GM12878 (cell line): ENCODE measurements around the gene PHC2. TPM values are rescaled to one million over a fixed set of nuclear protein-coding genes. Genes with fewer than 3 reads are reported as not detected.

Source experiments
- ATAC-seq: fragments of 200-7000 bp; cut with Tn5 transposase; 3 replicates; pipeline ENCODE4 v1.9.1; 2020; ENCODE audit warnings: mild to moderate bottlenecking, moderate library complexity
- BruUV-seq: library from RNA; stranded (reverse); fragments of 400-500 nt; replicated peaks from 2 replicates; lab custom pipeline; 2021; lab: Mats Ljungman, UMichigan
- CTCF ChIA-PET: fragments of 300-600 bp; sonication (Branson Sonifier 250); formaldehyde crosslinking; extraction: SDS; loops from one replicate; lab custom pipeline; 2021; ENCODE audit warnings: inconsistent platforms; lab: Yijun Ruan, JAX
- POLR2A ChIA-PET: fragments of 350-600 bp; formaldehyde crosslinking; extraction: SDS; loops from one replicate; lab custom pipeline; 2021; ENCODE audit warnings: inconsistent platforms; lab: Charles Lee
- RAD21 ChIA-PET: fragments of 300-600 bp; sonication (Branson Sonifier 250); formaldehyde crosslinking; loops from one replicate; lab custom pipeline; 2023; ENCODE audit warnings: antibody characterized with exemption; ENCODE audit not compliant: unreplicated experiment; lab: Charles Lee
- SMC1A ChIA-PET: fragments of 300-600 bp; sonication (Branson Sonifier 250); formaldehyde crosslinking; loops from one replicate; lab custom pipeline; 2023; ENCODE audit not compliant: unreplicated experiment, uncharacterized antibody; lab: Charles Lee
- DNase-seq: peaks from one replicate; pipeline ENCODE4 v3.0.0-alpha.2; 2011; ENCODE audit warnings: low read depth, low spot score
- FAIRE-seq: peaks from 3 replicates; lab custom pipeline; 2011; peaks lifted over from hg19 to GRCh38; lab: Jason Lieb, UNC
- H2AFZ ChIP-seq: 2 replicates; pipeline ENCODE4 v1.6.0; 2011; ENCODE audit warnings: low read depth, low read length, control low read depth; ENCODE audit not compliant: control insufficient read depth
- H3K27ac ChIP-seq: 2 replicates; pipeline ENCODE4 v1.5.1; 2011; ENCODE audit warnings: control low read depth; ENCODE audit not compliant: control insufficient read depth, insufficient read depth
- H3K27me3 ChIP-seq, 2 experiments: replicated peaks in 1 of 2; 2 replicates each; pipeline versions ENCODE4 v1.6.0 to v1.6.1; 2011; ENCODE audit warnings: low read length in 1 of 2; ENCODE audit not compliant: control insufficient read depth in 2 of 2, insufficient read depth in 2 of 2
- H3K36me3 ChIP-seq, 2 experiments: 2 replicates each; pipeline ENCODE4 v1.5.1; 2011; ENCODE audit warnings: low read length in 1 of 2; ENCODE audit not compliant: control insufficient read depth in 2 of 2, insufficient read depth in 2 of 2
- H3K4me1 ChIP-seq: 2 replicates; pipeline ENCODE4 v1.6.1; 2011; ENCODE audit warnings: mild to moderate bottlenecking, low read length, moderate library complexity, mixed read lengths; ENCODE audit not compliant: control insufficient read depth, insufficient read depth
- H3K4me2 ChIP-seq: 2 replicates; pipeline ENCODE4 v1.6.0; 2011; ENCODE audit warnings: control low read depth; ENCODE audit not compliant: control insufficient read depth, insufficient read depth
- H3K4me3 ChIP-seq: fragments of 200-600 bp; sonication (generic); 2 replicates; pipeline ENCODE4 v1.5.1; 2016
- H3K79me2 ChIP-seq: 2 replicates; pipeline ENCODE4 v1.6.0; 2011; ENCODE audit warnings: low read length; ENCODE audit not compliant: control insufficient read depth, insufficient read depth
- H3K9ac ChIP-seq: 2 replicates; pipeline ENCODE4 v1.8.0; 2011; ENCODE audit warnings: low read length, control low read depth, mixed read lengths; ENCODE audit not compliant: control insufficient read depth, insufficient read depth
- H3K9me3 ChIP-seq: replicated peaks from 3 replicates; pipeline ENCODE4 v1.5.1; 2011; ENCODE audit warnings: mild to moderate bottlenecking, low read length; ENCODE audit not compliant: control insufficient read depth, insufficient read depth
- H4K20me1 ChIP-seq: 2 replicates; pipeline ENCODE4 v1.6.0; 2011; ENCODE audit not compliant: control insufficient read depth, insufficient read depth
- CREM ChIP-seq: IDR thresholded peaks from 2 replicates; pipeline ENCODE4 v1.6.1; 2014; ENCODE audit warnings: antibody characterized with exemption, low read depth
- IKZF2 ChIP-seq, 2 experiments: fragments of 450-650 bp; IDR thresholded peaks; 2 replicates each; pipeline ENCODE4 v1.6.1; 2017; ENCODE audit warnings: mild to moderate bottlenecking in 2 of 2, moderate library complexity in 2 of 2
- NFXL1 ChIP-seq: fragments of 450-650 bp; IDR thresholded peaks from 2 replicates; pipeline ENCODE4 v1.6.1; 2017; ENCODE audit warnings: antibody characterized with exemption, mild to moderate bottlenecking, borderline replicate concordance
- TAF1 ChIP-seq: IDR thresholded peaks from 2 replicates; pipeline ENCODE4 v1.6.1; 2011; ENCODE audit warnings: mild to moderate bottlenecking, low read depth, low read length, borderline replicate concordance
- WGBS: methylation state at CpG from one replicate; pipeline ENCODE4 v1.1.6; 2016; ENCODE audit warnings: low lambda C conversion rate; ENCODE audit not compliant: insufficient replicate concordance, insufficient coverage; ENCODE audit errors: missing lambda C conversion rate; 5-methylcytosine and 5-hydroxymethylcytosine counted together
- in situ Hi-C: fragments of 300-500 bp; cut with MboI; formaldehyde crosslinking; loops from 9 replicates; pipeline ENCODE4 v1.14.3; 2018; ENCODE audit warnings: mixed read lengths
- intact Hi-C: fragments of 100-400 bp; cut with micrococcal nuclease; formaldehyde crosslinking; loops from one replicate; pipeline ENCODE4 v1.14.2; 2022; ENCODE audit not compliant: unreplicated experiment
- polyA plus RNA-seq, 11 experiments: library from polyadenylated mRNA; depleted of rRNA in 4 of 11; unstranded in 6 of 11; stranded (reverse) in 5 of 11; fragments of >200 nt; fragmentation: Nextera tagmentation in 4 of 11; fragmentation: Illumina TruSeq in 1 of 11; extraction: Ambion mirVana in 4 of 11; extraction: Trizol in 1 of 11; gene quantifications; 1 replicate in 1 of 11; 2 replicates in 10 of 11; pipeline versions ENCODE4 v1.2.1 to v1.2.3, GENCODE V29; 2011 to 2016; ENCODE audit warnings: inconsistent platforms in 2 of 11, missing spikeins in 2 of 11, low read depth in 1 of 11
- total RNA-seq, 4 experiments: library from RNA; depleted of rRNA in 3 of 4; stranded (reverse); fragments of >200 nt in 3 of 4; fragmentation: Illumina TruSeq in 1 of 4; extraction: Trizol in 1 of 4; gene quantifications; 2 replicates each; pipeline versions ENCODE4 v1.2.1 to v1.2.3, GENCODE V29; 2013 to 2021
- TF ChIP-seq, protein P1 (sequence below): fragments of 450-650 bp; IDR thresholded peaks from 2 replicates; pipeline ENCODE4 v1.6.1; 2016; ENCODE audit warnings: mild to moderate bottlenecking

The PHC2 gene
- total and polyA plus RNA-seq, 10 of the 15 experiments (the other 5 are each of a cell fraction or from before 2014, with no cell fraction given) = 2.0 to 35.9 (median 16.4) TPM

- Histone ChIP-seq H3K27me3 (no peaks in the 10 kb centered on the region), H3K36me3 (peaks cover 0 to 4% of the 10 kb centered on the region in 2 experiments; a peak in 1 of 4 replicates), H4K20me1 (no peaks in the 10 kb centered on the region; the same call in 1 of the 2 replicates), H3K9ac (peak overlapping the region; percentile 82), H3K9me3 (no peaks in the 10 kb centered on the region), H3K4me2 (peak overlapping the region; percentile 90), H3K4me1 (peaks cover 18% of the 10 kb centered on the region), H3K79me2 (peaks cover 68% of the 10 kb centered on the region), H3K4me3 (peak overlapping the region; percentile 92), H3K27ac (peak overlapping the region; percentile 81), H2AFZ (no peak overlapping the region)
- FAIRE-seq (no peak), DNase-seq (no peak), ATAC-seq (no peak)
- intact Hi-C loops = loop anchor here (10.0 kb wide), 1 partner anchor 223 kb away; no protein-coding TSS in a partner anchor
- no TSS peak for BruUV-seq
- ChIA-PET RAD21 (no interaction called here), POLR2A (interaction anchor here (0.5 to 1.4 kb wide), 4 partner anchors 16 to 1333 kb away, joined by 3 to 4 read pairs (median 4); no protein-coding TSS in a partner anchor), SMC1A (interaction anchor here (0.7 to 2.3 kb wide), 5 partner anchors 36 to 222 kb away, joined by 3 to 6 read pairs (median 5); no protein-coding TSS in a partner anchor), CTCF (interaction anchor here (0.6 to 1.1 kb wide), 2 partner anchors 124 to 452 kb away, joined by 4 to 5 read pairs; partner anchors contain the start of gene ZSCAN20)
- TF ChIP-seq TAF1 (no peak), NFXL1 (no peak), CREM (no peak)
- in situ Hi-C loops = no loop called here
- 92% methylated on average over 2 of the region's 2 CpGs for WGBS
Observed at GRCh38 chr1:33348194-33348593, 82.7 kb downstream of the PHC2 start.

GRCh38 chr1:33347650-33347992, 83.3 kb downstream of the PHC2 start:
- no peak for DNase-seq
- Histone ChIP-seq H4K20me1 (no peaks in the 10 kb centered on the region; the same call in 1 of the 2 replicates), H3K9ac (peak overlapping the region; percentile 82), H3K4me2 (peak overlapping the region; percentile 90), H3K27me3 (no peaks in the 10 kb centered on the region), H3K4me3 (peak overlapping the region; percentile 92), H2AFZ (no peak overlapping the region), H3K27ac (peak overlapping the region; percentile 7), H3K9me3 (no peaks in the 10 kb centered on the region), H3K79me2 (peaks cover 72% of the 10 kb centered on the region), H3K4me1 (peaks cover 20% of the 10 kb centered on the region), H3K36me3 (peaks cover 0 to 4% of the 10 kb centered on the region in 2 experiments; a peak in 2 of 4 replicates)
- intact Hi-C loops (loop anchor here (2.0 to 10.0 kb wide), 2 partner anchors 113 to 223 kb away; no protein-coding TSS in a partner anchor), in situ Hi-C loops (no loop called here)
- ATAC-seq = no peak
- 95% methylated on average over 5 of the region's 5 CpGs for WGBS
- ChIA-PET RAD21 (no interaction called here), SMC1A (interaction anchor here (1.4 to 2.3 kb wide), 4 partner anchors 36 to 123 kb away, joined by 3 to 6 read pairs (median 5); no protein-coding TSS in a partner anchor), POLR2A (interaction anchor here (0.5 to 1.4 kb wide), 6 partner anchors 17 to 1822 kb away, joined by 3 to 10 read pairs (median 4); no protein-coding TSS in a partner anchor), CTCF (interaction anchor here (1.2 kb wide), 1 partner anchor 52 kb away, joined by 8 read pairs; no protein-coding TSS in a partner anchor)
- no peak for FAIRE-seq
- no TSS peak for BruUV-seq
- no peak for TF ChIP-seq IKZF2 (IDR thresholded peaks at IDR 0.05)
- TF ChIP-seq, protein P1, sequence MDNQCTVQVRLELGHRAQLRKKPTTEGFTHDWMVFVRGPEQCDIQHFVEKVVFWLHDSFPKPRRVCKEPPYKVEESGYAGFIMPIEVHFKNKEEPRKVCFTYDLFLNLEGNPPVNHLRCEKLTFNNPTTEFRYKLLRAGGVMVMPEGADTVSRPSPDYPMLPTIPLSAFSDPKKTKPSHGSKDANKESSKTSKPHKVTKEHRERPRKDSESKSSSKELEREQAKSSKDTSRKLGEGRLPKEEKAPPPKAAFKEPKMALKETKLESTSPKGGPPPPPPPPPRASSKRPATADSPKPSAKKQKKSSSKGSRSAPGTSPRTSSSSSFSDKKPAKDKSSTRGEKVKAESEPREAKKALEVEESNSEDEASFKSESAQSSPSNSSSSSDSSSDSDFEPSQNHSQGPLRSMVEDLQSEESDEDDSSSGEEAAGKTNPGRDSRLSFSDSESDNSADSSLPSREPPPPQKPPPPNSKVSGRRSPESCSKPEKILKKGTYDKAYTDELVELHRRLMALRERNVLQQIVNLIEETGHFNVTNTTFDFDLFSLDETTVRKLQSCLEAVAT = peak; percentile 92
